HG02678 (cell line): ENCODE measurements around the gene CDR2L.
"Not testable (repeated sequence)": the region's sequence is repeated elsewhere in the genome, so short reads cannot be mapped to it uniquely, and the experiment has no call there.

Experiments used
- ATAC-seq: cut with Tn5 transposase; IDR thresholded peaks from one replicate; pipeline ENCODE4 v1.9.1; 2021; ENCODE audit warnings: mild to moderate bottlenecking, moderate library complexity; ENCODE audit not compliant: unreplicated experiment

Gene CDR2L

DNA sequence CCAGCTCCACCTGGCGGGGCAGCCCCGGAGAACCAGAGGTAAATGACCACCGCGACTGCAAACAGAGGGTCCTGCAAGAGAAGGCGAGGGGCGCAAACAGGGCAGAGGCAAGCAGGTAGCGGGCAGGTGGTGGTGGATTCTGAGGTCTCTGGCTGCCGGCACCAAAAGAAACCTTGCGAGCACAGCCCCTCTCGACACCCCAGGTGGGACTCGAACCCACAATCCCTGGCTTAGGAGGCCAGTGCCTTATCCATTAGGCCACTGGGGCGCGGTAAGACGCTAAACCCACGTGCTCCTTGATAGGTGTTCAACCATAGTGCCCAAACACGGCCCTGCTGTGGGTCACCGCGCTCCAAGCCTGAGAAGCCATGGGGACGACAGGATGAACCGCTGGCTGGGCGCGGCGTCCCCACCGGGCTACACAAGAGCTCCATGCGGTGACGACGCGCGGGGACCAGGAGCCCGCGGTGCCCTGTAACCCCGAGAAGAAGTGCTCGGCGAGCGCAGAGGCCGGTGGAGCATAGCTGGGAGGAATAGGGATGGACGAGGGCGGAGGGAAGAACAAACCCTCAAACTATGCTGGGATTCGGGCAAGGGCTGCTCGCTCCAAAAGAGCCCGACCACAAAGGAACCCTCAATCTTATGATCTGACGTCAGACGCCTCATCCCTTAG lies 46.9 kb downstream of the CDR2L start:
- ATAC-seq = peak; percentile 49

DNA sequence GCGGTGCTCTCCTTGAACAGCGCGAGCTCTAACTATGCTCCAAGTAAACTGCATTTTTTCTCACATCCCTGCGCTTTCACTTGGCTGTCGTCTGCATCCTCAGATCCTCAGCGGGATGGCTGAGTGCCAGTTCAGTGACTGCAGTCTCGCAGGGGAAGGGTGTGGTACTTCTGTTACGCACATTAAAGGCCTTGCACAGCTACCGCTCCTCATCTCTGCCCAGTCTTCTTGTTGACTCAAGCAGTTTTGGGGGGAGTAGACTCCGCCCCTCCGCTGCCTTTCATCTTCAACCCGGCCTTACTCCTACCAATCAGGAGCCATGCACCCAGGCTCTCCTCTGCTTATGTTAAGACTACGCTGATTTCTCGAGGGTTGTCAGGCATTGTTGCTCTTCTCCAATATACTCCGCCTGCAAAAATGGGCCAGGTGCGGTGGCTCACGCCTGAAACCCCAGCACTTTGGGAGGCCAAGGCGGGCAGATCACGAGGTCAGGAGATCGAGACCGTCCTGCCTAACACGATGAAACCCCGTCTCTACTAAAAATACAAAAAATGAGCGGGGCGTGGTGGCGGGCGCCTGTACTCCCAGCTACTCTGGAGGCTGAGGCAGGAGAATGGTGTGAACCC lies 49.3 kb downstream of the CDR2L start:
- ATAC-seq = no peak

GRCh38 chr17:75039238-75039637 lies 51.8 kb downstream of the CDR2L start:
- ATAC-seq = no peak

DNA sequence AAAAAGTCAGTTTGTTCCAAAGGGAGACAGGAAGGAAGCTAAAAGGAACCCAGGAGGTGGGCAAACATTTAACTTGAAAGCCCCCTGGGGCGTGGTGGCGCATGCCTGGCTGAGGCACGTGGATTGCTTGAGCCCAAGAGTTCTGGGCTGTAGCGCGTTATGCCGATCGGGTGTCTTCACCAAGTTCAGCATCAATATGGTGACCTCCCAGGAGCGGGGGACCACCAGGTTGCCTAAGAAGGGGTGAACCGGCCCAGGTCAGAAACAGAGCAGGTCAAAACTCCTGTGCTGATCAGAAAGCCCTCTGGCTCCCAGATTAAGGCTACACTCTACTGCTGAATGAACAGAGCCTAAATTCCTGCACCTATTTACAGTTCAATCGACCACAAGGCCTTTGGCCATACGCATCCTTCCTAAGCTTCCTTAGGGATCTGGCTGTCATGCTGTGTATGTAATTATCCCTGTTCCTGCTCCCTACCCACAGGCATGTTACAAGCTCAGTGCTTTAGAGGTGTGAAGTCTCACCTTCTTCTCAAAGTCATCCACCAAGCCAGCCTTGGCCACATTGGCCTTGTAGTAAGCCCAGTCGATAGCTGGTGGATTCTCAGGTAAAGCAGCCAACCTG lies 54.3 kb downstream of the CDR2L start:
- no peak for ATAC-seq

- not testable (repeated sequence) for ATAC-seq
Observed at GRCh38 chr17:75043789-75044188, 56.4 kb downstream of the CDR2L start.

- ATAC-seq = no peak
Observed at GRCh38 chr17:75044716-75045115, 57.3 kb downstream of the CDR2L start.

DNA sequence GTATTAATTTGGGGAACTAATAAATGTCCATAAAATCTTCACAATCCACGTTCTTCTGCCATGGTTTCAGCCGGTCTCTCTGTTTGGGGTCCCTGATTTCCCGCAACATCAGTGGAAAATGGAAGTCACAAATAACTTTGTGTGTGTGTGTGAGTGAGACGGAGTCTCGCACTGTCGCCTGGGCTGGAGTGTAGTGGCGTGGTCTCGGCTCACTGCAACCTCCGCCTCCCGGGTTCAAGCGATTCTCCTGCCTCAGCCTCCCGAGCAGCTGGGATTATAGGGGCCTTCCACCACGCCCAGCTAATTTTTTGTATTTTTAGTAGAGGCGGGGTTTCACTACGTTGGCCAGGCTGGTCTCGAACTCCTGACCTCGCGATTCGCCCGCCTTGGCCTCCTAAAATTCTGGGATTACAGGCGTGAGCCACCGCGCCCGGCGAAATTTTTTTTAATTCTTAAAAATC lies 58.5 kb downstream of the CDR2L start:
- not testable (repeated sequence) for ATAC-seq

GRCh38 chr17:75046407-75047289 lies 59.2 kb downstream of the CDR2L start, which contains the start of the genes ATP5PD and KCTD2:
TSS of gene ATP5PD (minus strand) at chr17:75046969. CDS start at chr17:75042650, 4,319 bp downstream.
TSS of gene KCTD2 (plus strand) at chr17:75047225. CDS start at chr17:75047251, 26 bp downstream.
- ATAC-seq = peak; percentile 94

- ATAC-seq = peak; percentile 9
Observed at GRCh38 chr17:75047398-75048098, 60.1 kb downstream of the CDR2L start.

GRCh38 chr17:75048249-75048878 lies 60.9 kb downstream of the CDR2L start:
- no peak for ATAC-seq

GRCh38 chr17:75049057-75049456 lies 61.6 kb downstream of the CDR2L start:
- ATAC-seq = no peak

GRCh38 chr17:75049706-75050105 lies 62.3 kb downstream of the CDR2L start:
- no peak for ATAC-seq

- no peak for ATAC-seq
Observed at GRCh38 chr17:75051941-75052340, 64.5 kb downstream of the CDR2L start.
